Right hindlimb (tissue), 1 donor: ENCODE measurements around the gene ASAP2.

Source experiments
- DNase-seq: peaks from one replicate; pipeline ENCODE4 v3.0.0-alpha.2; 2018

Gene ASAP2

GRCh38 chr2:9330612-9331270 is 124.1 kb downstream of the ASAP2 start:
- DNase-seq, result peak; percentile 35

GRCh38 chr2:9331704-9332103 is 125.1 kb downstream of the ASAP2 start:
- no peak for DNase-seq

- DNase-seq, result no peak
These were observed 125.7 kb downstream of the ASAP2 start for GRCh38 chr2:9332136-9332852.

GRCh38 chr2:9332853-9333245 is 126.2 kb downstream of the ASAP2 start:
- DNase-seq, result no peak

GRCh38 chr2:9333591-9334171 is 127.1 kb downstream of the ASAP2 start:
- peak; percentile 56 for DNase-seq

GRCh38 chr2:9334761-9335160 is 128.1 kb downstream of the ASAP2 start:
- DNase-seq, result no peak

GRCh38 chr2:9335322-9335832 is 128.8 kb downstream of the ASAP2 start:
- DNase-seq, result no peak

GRCh38 chr2:9336241-9336575 is 129.6 kb downstream of the ASAP2 start:
- peak; percentile 35 for DNase-seq

- DNase-seq, result peak; percentile 77
These were observed 130.1 kb downstream of the ASAP2 start for GRCh38 chr2:9336576-9337314.

- no peak for DNase-seq
These were observed 131.3 kb downstream of the ASAP2 start for GRCh38 chr2:9337901-9338300.

- DNase-seq, result no peak
These were observed 134.8 kb downstream of the ASAP2 start for GRCh38 chr2:9341337-9341887.

- no peak for DNase-seq
These were observed 136.0 kb downstream of the ASAP2 start for GRCh38 chr2:9342659-9343058.

GRCh38 chr2:9343524-9343923 is 136.9 kb downstream of the ASAP2 start:
- no peak for DNase-seq

- DNase-seq, result no peak
These were observed 137.8 kb downstream of the ASAP2 start for GRCh38 chr2:9344434-9344833.

- DNase-seq, result no peak
These were observed 138.7 kb downstream of the ASAP2 start for GRCh38 chr2:9345343-9345742.

GRCh38 chr2:9345997-9346396 is 139.4 kb downstream of the ASAP2 start:
- no peak for DNase-seq

GRCh38 chr2:9346885-9347284 is 140.3 kb downstream of the ASAP2 start:
- DNase-seq, result no peak

- DNase-seq, result peak; percentile 25
These were observed 140.8 kb downstream of the ASAP2 start for GRCh38 chr2:9347411-9347881.

- DNase-seq, result no peak
These were observed 147.7 kb downstream of the ASAP2 start for GRCh38 chr2:9354318-9354717.

- DNase-seq, result no peak
These were observed 148.7 kb downstream of the ASAP2 start for GRCh38 chr2:9355270-9355669.

- no peak for DNase-seq
These were observed 149.1 kb downstream of the ASAP2 start for GRCh38 chr2:9355716-9356115.

- DNase-seq, result no peak
These were observed 149.6 kb downstream of the ASAP2 start for GRCh38 chr2:9356261-9356660.

- DNase-seq, result no peak
These were observed 152.2 kb downstream of the ASAP2 start for GRCh38 chr2:9358846-9359245.
